Colonic mucosa (tissue), 4 donors: ENCODE data around the gene KCNN3. TPM values are rescaled to one million over a fixed set of nuclear protein-coding genes. Genes with fewer than 3 reads are reported as not detected.

Experiments
- DNase-seq: peaks from one replicate; pipeline ENCODE4 v3.0.0-alpha.2; 2020
- H3K27ac ChIP-seq: fragments of 200-600 bp; one replicate; pipeline ENCODE4 v1.8.0; 2021
- H3K27me3 ChIP-seq: fragments of 200-600 bp; one replicate; pipeline ENCODE4 v1.8.0; 2021
- H3K36me3 ChIP-seq: fragments of 200-600 bp; one replicate; pipeline ENCODE4 v1.8.0; 2021
- H3K4me1 ChIP-seq: fragments of 200-600 bp; one replicate; pipeline ENCODE4 v1.8.0; 2021; ENCODE audit warnings: mild to moderate bottlenecking
- H3K4me3 ChIP-seq: fragments of 200-600 bp; one replicate; pipeline ENCODE4 v1.8.0; 2021
- H3K9ac ChIP-seq, 2 donors: one replicate each; pipeline ENCODE4 v1.7.0; 2013; ENCODE audit warnings: control low read depth in 2 of 2, low read depth in 2 of 2, low read length in 2 of 2
- H3K9me3 ChIP-seq: fragments of 200-600 bp; one replicate; pipeline ENCODE4 v1.8.0; 2021
- intact Hi-C: fragments of 100-400 bp; cut with DNase I; formaldehyde crosslinking; loops from one replicate; pipeline ENCODE4 v1.14.1; 2022
- total RNA-seq, 2 donors: library from RNA; stranded (reverse); fragmentation: NEBNext Ultra II Directional in 1 of 2; extraction: Animal tissue kit (Norgen Biotek cat#: 25700) in 1 of 2; gene quantifications; one replicate each; pipeline ENCODE4 v1.2.1, GENCODE V29; 2021
- TF ChIP-seq, protein P1 (sequence below): fragments of 200-600 bp; IDR thresholded peaks from one replicate; pipeline ENCODE4 v1.8.0; 2022; ENCODE audit warnings: antibody characterized with exemption, mild to moderate bottlenecking
- donor health status: healthy.
- donor health status: DM: no; HTN: no; CAD: no.
- donor health status: DM: no; HTN: no; CAD: no.

The KCNN3 gene
- total RNA-seq, 2 donors from 2014 or later: 0.99 to 2.5 TPM

GRCh38 chr1:154730986-154731489 is 139.0 kb downstream of the KCNN3 start:
- intact Hi-C loops: no loop called here
- no peaks in the 10 kb centered on the region for H3K36me3 ChIP-seq
- no peaks in the 10 kb centered on the region for H3K27me3 ChIP-seq
- no peaks in the 10 kb centered on the region for H3K4me1 ChIP-seq
- H3K4me3 ChIP-seq: no peak overlapping the region
- no peak overlapping the region for H3K27ac ChIP-seq
- TF ChIP-seq, protein P1, sequence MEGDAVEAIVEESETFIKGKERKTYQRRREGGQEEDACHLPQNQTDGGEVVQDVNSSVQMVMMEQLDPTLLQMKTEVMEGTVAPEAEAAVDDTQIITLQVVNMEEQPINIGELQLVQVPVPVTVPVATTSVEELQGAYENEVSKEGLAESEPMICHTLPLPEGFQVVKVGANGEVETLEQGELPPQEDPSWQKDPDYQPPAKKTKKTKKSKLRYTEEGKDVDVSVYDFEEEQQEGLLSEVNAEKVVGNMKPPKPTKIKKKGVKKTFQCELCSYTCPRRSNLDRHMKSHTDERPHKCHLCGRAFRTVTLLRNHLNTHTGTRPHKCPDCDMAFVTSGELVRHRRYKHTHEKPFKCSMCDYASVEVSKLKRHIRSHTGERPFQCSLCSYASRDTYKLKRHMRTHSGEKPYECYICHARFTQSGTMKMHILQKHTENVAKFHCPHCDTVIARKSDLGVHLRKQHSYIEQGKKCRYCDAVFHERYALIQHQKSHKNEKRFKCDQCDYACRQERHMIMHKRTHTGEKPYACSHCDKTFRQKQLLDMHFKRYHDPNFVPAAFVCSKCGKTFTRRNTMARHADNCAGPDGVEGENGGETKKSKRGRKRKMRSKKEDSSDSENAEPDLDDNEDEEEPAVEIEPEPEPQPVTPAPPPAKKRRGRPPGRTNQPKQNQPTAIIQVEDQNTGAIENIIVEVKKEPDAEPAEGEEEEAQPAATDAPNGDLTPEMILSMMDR: no peak
- no peak overlapping the region for H3K9ac ChIP-seq
- no peaks in the 10 kb centered on the region for H3K9me3 ChIP-seq
- DNase-seq: no peak

- DNase-seq: no peak
- no peak overlapping the region for H3K4me3 ChIP-seq
- H3K9me3 ChIP-seq: no peaks in the 10 kb centered on the region
- intact Hi-C loops: no loop called here
- no peaks in the 10 kb centered on the region for H3K36me3 ChIP-seq
- H3K9ac ChIP-seq: no peak overlapping the region
- H3K27ac ChIP-seq: no peak overlapping the region
- no peaks in the 10 kb centered on the region for H3K4me1 ChIP-seq
- H3K27me3 ChIP-seq: no peaks in the 10 kb centered on the region
- TF ChIP-seq, protein P1: no peak
Measured at GRCh38 chr1:154730259-154730658, 139.8 kb downstream of the KCNN3 start.

DNA sequence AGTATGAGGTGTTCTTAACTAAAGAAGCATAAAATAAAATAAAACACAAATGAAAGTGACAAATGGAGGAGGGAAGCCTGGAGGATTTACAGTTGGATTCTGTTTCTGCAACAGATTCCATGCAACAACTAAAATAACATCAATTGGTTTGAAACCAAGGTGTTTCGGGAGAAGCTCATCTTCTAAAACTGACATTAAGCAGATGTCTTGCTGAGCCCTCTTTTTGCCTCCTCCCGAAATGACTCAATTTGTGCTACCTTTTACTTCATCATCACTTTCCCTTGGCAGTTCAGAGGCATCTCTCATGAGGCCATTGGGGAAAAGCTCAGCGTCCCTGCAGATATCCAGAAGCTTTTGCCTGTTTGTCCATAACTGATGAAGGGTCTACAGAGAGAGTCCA is 140.5 kb downstream of the KCNN3 start:
- TF ChIP-seq, protein P1: no peak
- H3K27ac ChIP-seq: no peak overlapping the region
- no peaks in the 10 kb centered on the region for H3K27me3 ChIP-seq
- intact Hi-C loops: no loop called here
- H3K36me3 ChIP-seq: no peaks in the 10 kb centered on the region
- no peaks in the 10 kb centered on the region for H3K4me1 ChIP-seq
- no peak overlapping the region for H3K4me3 ChIP-seq
- no peaks in the 10 kb centered on the region for H3K9me3 ChIP-seq
- no peak overlapping the region for H3K9ac ChIP-seq
- no peak for DNase-seq

- H3K27me3 ChIP-seq: no peaks in the 10 kb centered on the region
- no peak for DNase-seq
- H3K9ac ChIP-seq: no peak overlapping the region
- H3K4me1 ChIP-seq: no peaks in the 10 kb centered on the region
- TF ChIP-seq, protein P1: no peak
- H3K4me3 ChIP-seq: no peak overlapping the region
- H3K27ac ChIP-seq: no peak overlapping the region
- intact Hi-C loops: no loop called here
- no peaks in the 10 kb centered on the region for H3K36me3 ChIP-seq
- H3K9me3 ChIP-seq: no peaks in the 10 kb centered on the region
Measured at GRCh38 chr1:154729031-154729442, 141.0 kb downstream of the KCNN3 start.

DNA sequence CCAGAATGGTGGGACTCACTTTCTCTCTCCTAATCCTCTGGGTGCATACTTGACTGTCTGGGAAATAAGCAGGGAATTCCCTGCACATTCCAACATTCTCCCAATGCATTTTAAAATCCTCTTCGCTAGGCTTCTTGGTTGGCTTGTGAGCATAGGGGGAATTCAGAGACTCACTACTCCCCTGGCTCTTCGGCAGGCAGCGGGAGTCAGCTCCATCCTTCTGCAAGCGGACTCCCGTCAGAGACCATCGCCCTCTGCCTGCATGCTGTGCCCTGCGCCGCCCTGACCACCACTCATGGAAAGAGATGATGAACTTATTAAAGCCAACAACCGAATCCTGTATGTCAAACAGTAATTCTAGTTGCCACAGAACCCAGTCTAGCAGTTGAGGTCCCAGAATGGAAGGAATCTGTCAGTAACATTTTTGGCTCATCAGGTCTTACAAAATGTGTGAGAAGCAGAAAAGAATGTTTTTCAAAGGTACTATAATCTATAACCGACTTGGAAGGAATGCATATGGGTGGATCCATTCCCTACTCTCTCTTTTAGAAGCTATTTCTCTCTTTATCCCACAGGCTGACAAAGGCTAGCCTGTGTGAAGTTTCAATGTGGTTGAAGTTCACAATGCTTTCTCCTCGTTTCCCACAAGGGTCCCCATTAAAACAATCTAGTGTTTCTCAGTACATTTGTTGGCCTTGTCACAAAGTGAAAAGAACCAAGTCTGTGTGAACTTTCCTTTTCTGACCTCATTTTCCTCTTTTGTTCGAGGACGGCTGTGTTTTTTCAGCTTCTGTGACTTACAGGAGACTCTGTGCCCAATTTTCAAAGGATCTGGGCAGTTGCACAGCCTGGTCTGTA is 143.0 kb downstream of the KCNN3 start:
- TF ChIP-seq, protein P1: no peak
- intact Hi-C loops: no loop called here
- no peak overlapping the region for H3K4me3 ChIP-seq
- H3K27me3 ChIP-seq: no peaks in the 10 kb centered on the region
- no peak for DNase-seq
- no peak overlapping the region for H3K27ac ChIP-seq
- H3K9me3 ChIP-seq: no peaks in the 10 kb centered on the region
- no peaks in the 10 kb centered on the region for H3K36me3 ChIP-seq
- H3K9ac ChIP-seq: no peak overlapping the region
- no peaks in the 10 kb centered on the region for H3K4me1 ChIP-seq
